NB4 (cell line): ENCODE results near the gene PGA5.

Experiments used
- DNase-seq: peaks from one replicate; pipeline ENCODE4 v3.0.0; 2010; ENCODE audit warnings: low read depth
- H3K4me3 ChIP-seq: one replicate; pipeline ENCODE4 v1.5.1; 2011; ENCODE audit warnings: mild to moderate bottlenecking, low read depth, low read length, moderate library complexity
- MYC ChIP-seq: IDR thresholded peaks from 2 replicates; pipeline ENCODE4 v1.6.1; 2011; ENCODE audit warnings: low read depth, low read length
- POLR2A ChIP-seq: IDR thresholded peaks from 2 replicates; pipeline ENCODE4 v1.6.1; 2011; ENCODE audit warnings: mild to moderate bottlenecking; ENCODE audit not compliant: insufficient read length; ENCODE audit errors: extremely low read depth
- TF ChIP-seq, protein P1 (sequence below): IDR thresholded peaks from one replicate; pipeline ENCODE4 v1.5.1; 2012; ENCODE audit warnings: low read depth, low read length
- TF ChIP-seq, protein P2 (sequence below): IDR thresholded peaks from 2 replicates; pipeline ENCODE4 v1.6.1; 2011; ENCODE audit warnings: low read depth, low read length

The PGA5 gene

DNA sequence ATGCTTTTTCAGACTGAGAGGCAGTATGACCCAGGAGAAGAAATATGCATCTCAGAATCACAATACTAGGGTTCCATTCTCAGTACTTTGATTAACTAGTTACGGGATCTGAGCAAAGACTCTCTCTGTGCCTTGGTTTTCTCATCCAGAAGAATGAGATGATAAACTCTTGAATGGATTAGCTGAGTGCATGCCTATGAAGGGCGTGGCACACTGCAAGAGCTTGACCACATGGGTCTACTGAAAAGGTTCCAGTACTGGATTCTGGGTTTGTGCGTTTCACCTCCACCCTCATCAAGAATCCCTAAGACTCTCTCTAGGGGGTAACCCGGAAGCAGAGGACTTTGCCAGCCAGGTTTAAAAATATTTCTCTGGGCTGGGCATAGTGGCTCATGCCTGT lies 25.6 kb downstream of the PGA5 start:
- TF ChIP-seq MYC = no peak
- TF ChIP-seq POLR2A = no peak
- TF ChIP-seq, protein P1, sequence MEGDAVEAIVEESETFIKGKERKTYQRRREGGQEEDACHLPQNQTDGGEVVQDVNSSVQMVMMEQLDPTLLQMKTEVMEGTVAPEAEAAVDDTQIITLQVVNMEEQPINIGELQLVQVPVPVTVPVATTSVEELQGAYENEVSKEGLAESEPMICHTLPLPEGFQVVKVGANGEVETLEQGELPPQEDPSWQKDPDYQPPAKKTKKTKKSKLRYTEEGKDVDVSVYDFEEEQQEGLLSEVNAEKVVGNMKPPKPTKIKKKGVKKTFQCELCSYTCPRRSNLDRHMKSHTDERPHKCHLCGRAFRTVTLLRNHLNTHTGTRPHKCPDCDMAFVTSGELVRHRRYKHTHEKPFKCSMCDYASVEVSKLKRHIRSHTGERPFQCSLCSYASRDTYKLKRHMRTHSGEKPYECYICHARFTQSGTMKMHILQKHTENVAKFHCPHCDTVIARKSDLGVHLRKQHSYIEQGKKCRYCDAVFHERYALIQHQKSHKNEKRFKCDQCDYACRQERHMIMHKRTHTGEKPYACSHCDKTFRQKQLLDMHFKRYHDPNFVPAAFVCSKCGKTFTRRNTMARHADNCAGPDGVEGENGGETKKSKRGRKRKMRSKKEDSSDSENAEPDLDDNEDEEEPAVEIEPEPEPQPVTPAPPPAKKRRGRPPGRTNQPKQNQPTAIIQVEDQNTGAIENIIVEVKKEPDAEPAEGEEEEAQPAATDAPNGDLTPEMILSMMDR = no peak
- TF ChIP-seq, protein P2, sequence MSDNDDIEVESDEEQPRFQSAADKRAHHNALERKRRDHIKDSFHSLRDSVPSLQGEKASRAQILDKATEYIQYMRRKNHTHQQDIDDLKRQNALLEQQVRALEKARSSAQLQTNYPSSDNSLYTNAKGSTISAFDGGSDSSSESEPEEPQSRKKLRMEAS = no peak
- no peak for DNase-seq
- H3K4me3 ChIP-seq = no peak overlapping the region

- DNase-seq = no peak
- TF ChIP-seq, protein P1 = no peak
- TF ChIP-seq, protein P2 = no peak
- H3K4me3 ChIP-seq = no peak overlapping the region
Measured at GRCh38 chr11:61267437-61267841, 26.5 kb downstream of the PGA5 start.

DNA sequence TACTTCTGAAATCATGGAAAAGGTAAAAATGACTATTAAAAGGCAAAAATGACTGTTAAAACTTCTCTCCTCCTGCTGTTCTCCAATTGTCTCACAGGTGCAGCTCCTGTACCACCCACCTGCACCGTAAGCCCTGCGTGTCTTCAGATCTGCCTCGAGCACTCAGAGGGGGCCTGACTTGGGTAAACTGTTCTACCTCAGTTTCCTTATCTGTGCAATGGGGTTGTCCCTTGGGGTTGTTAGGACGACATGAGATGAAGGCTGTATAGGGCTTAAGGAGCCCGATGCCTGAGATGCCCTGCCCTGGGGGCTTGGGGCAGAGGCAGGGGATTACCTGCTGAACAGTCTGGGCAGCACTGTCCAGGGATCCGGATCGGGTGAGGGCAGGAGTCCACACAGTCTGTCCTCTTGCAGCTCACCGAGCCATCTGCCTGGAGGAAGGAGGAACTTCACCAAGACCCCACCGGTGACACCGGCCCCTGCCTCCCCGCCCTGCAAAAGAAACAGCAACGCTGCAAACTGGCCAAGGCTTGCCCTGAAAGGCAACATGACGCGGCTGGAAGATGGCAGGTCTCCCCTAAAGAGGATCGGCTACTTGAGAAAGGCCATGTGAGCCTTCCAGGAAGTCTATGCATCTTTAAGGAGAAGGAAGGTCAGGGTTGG lies 27.7 kb downstream of the PGA5 start:
- no peak overlapping the region for H3K4me3 ChIP-seq
- DNase-seq = no peak
- TF ChIP-seq, protein P1 = no peak
- TF ChIP-seq POLR2A (no peak), MYC (no peak)
- TF ChIP-seq, protein P2 = no peak

DNA sequence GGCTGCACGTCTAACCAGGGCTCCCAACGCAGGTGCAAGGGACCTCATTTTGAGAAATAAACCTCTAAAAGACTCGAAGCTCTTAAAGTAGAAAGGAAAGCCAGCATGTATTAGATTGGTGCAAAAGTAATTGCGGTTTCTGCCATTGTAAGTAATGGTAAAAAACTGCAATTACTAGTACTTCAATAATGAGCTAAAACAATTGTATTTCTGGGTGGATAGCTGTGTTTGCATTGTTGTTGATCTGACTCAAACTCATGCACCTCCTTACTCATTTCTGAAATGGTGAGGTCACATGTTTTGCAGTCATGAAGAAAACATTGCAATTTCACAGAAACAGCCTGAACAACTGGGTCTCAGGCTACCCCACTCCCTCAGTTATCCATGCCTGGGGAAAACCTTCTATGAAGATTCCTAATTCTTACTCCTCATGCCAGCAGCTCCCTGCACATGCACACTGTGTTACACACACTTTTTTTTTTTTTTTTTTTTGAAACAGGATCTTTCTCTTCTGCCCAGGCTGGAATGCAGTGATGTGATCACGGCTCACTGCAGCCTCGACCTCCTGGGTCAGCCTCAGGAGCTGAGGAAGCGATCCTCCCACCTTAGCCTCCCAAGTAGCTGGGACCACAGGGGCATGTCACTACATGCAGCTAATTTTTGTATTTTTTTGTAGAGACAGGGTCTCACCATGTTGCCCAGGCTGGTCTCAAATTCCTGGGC lies 29.5 kb downstream of the PGA5 start:
- DNase-seq = no peak
- TF ChIP-seq MYC = no peak
- TF ChIP-seq, protein P1 = no peak
- TF ChIP-seq, protein P2 = no peak
- no peak for TF ChIP-seq POLR2A
- no peak overlapping the region for H3K4me3 ChIP-seq

GRCh38 chr11:61272731-61273130 lies 31.8 kb downstream of the PGA5 start:
- TF ChIP-seq, protein P2 = no peak
- TF ChIP-seq MYC (no peak), POLR2A (no peak)
- TF ChIP-seq, protein P1 = no peak
- DNase-seq = no peak
- no peak overlapping the region for H3K4me3 ChIP-seq
